K562 (cell line): ENCODE data around the gene CPT1C. TPM values are rescaled to one million over a fixed set of nuclear protein-coding genes. Genes with fewer than 3 reads are reported as not detected.

ENCODE experiments used
- ATAC-seq: fragments of 200-7000 bp; cut with Tn5 transposase; 3 replicates; pipeline ENCODE4 v1.9.1; 2020; ENCODE audit warnings: moderate library complexity
- BruUV-seq: library from RNA; stranded (reverse); fragments of 400-500 nt; replicated peaks from 2 replicates; lab custom pipeline; 2021; lab: Mats Ljungman, UMichigan
- CTCF ChIA-PET: fragments of 300-600 bp; formaldehyde crosslinking; extraction: SDS; loops from one replicate; lab custom pipeline; 2021; ENCODE audit warnings: low intra/inter-chr PET ratio; lab: Yijun Ruan, JAX
- POLR2A ChIA-PET: fragments of 300-600, 350-650 bp; sonication (Branson Sonifier 250); formaldehyde crosslinking; extraction: SDS; loops from one replicate; lab custom pipeline; 2021; ENCODE audit warnings: antibody characterized with exemption, inconsistent platforms; lab: Yijun Ruan, JAX
- DNase-seq, 4 experiments: peaks; one replicate each; pipeline versions ENCODE4 v3.0.0 to v3.0.0-alpha.2; 2011 to 2018; ENCODE audit warnings: low spot score in 3 of 4, mixed read lengths in 3 of 4; ENCODE audit errors: extremely low read depth in 1 of 4
- FAIRE-seq: peaks from 2 replicates; lab custom pipeline; 2011; peaks lifted over from hg19 to GRCh38; lab: Jason Lieb, UNC
- H2AFZ ChIP-seq: 2 replicates; pipeline ENCODE4 v1.6.0; 2011; ENCODE audit warnings: low read depth, low read length, control low read depth, inconsistent platforms
- H3K27ac ChIP-seq: fragments of 200-600 bp; 3 replicates; pipeline ENCODE4 v1.8.0; 2011; ENCODE audit warnings: low read depth, mild to moderate bottlenecking, control low read depth, inconsistent platforms, low read length, moderate library complexity, mixed read lengths; ENCODE audit errors: extremely low read depth
- H3K27me3 ChIP-seq, 2 experiments: fragments of 300-600 bp in 1 of 2; 2 replicates in 1 of 2; 3 replicates in 1 of 2; pipeline versions ENCODE4 v1.6.0 to v1.8.0; 2011; ENCODE audit warnings: inconsistent platforms in 2 of 2, low read length in 2 of 2, mild to moderate bottlenecking in 1 of 2, mixed read lengths in 1 of 2, moderate library complexity in 1 of 2; ENCODE audit not compliant: control insufficient read depth in 2 of 2, insufficient read depth in 2 of 2
- H3K36me3 ChIP-seq: fragments of 300-600 bp; 3 replicates; pipeline ENCODE4 v1.8.0; 2011; ENCODE audit warnings: mild to moderate bottlenecking, low read length, inconsistent platforms; ENCODE audit not compliant: control insufficient read depth, insufficient read depth
- H3K4me1 ChIP-seq, 2 experiments: fragments of 200-600 bp in 1 of 2; replicated peaks in 1 of 2; 2 replicates in 1 of 2; 3 replicates in 1 of 2; pipeline versions ENCODE4 v1.5.1 to v1.8.0; 2011; ENCODE audit warnings: inconsistent platforms in 2 of 2, low read length in 2 of 2, mild to moderate bottlenecking in 1 of 2, mixed read lengths in 1 of 2, moderate library complexity in 1 of 2; ENCODE audit not compliant: control insufficient read depth in 2 of 2, insufficient read depth in 2 of 2
- H3K4me2 ChIP-seq: 2 replicates; pipeline ENCODE4 v1.6.1; 2011; ENCODE audit warnings: low read length, control low read depth, inconsistent platforms, mixed read lengths; ENCODE audit not compliant: insufficient read depth
- H3K4me3 ChIP-seq: fragments of 200-600 bp; sonication (generic), shearing (Covaris generic); 2 replicates; pipeline ENCODE4 v1.5.1; 2016; ENCODE audit warnings: control low read depth, inconsistent platforms
- H3K79me2 ChIP-seq: fragments of 200-600 bp; 3 replicates; pipeline ENCODE4 v1.8.0; 2011; ENCODE audit warnings: low read length, inconsistent platforms; ENCODE audit not compliant: control insufficient read depth, insufficient read depth
- H3K9ac ChIP-seq, 2 experiments: 2 replicates each; pipeline versions ENCODE4 v1.6.0 to v1.6.1; 2011; ENCODE audit warnings: low read depth in 2 of 2, low read length in 2 of 2, control low read depth in 1 of 2, inconsistent platforms in 1 of 2, mild to moderate bottlenecking in 1 of 2, mixed read lengths in 1 of 2; ENCODE audit not compliant: insufficient read depth in 1 of 2
- H3K9me1 ChIP-seq: one replicate; pipeline ENCODE4 v1.6.0; 2011; ENCODE audit warnings: inconsistent platforms, mild to moderate bottlenecking, low read length, moderate library complexity; ENCODE audit not compliant: control insufficient read depth, insufficient read depth
- H3K9me3 ChIP-seq: replicated peaks from 2 replicates; pipeline ENCODE4 v1.5.1; 2011; ENCODE audit warnings: low read depth, low read length, inconsistent platforms; ENCODE audit not compliant: control insufficient read depth, insufficient read depth
- H4K20me1 ChIP-seq: replicated peaks from 2 replicates; pipeline ENCODE4 v1.6.1; 2011; ENCODE audit warnings: low read length, inconsistent platforms, mixed read lengths; ENCODE audit not compliant: control insufficient read depth, insufficient read depth
- CCNT2 ChIP-seq: IDR thresholded peaks from 2 replicates; pipeline ENCODE4 v1.6.1; 2011; ENCODE audit warnings: borderline replicate concordance, low read depth, mild to moderate bottlenecking, moderate library complexity, mixed read lengths, low read length; ENCODE audit not compliant: insufficient read length; ENCODE audit errors: extremely low read depth
- DLX4 ChIP-seq: fragments of 250-450 bp; sonication (Bioruptor Pico); IDR thresholded peaks from 2 replicates; pipeline ENCODE4 v1.6.1; 2021; ENCODE audit warnings: mild to moderate bottlenecking
- HDAC1 ChIP-seq, 2 experiments: fragments of 450-650 bp; IDR thresholded peaks; 2 replicates each; pipeline ENCODE4 v1.6.1; 2016 to 2017; ENCODE audit warnings: inconsistent platforms in 1 of 2, mild to moderate bottlenecking in 1 of 2, moderate library complexity in 1 of 2
- MAFG ChIP-seq: fragments of 450-650 bp; conservative IDR thresholded peaks from 2 replicates; pipeline ENCODE4 v1.6.1; 2016; ENCODE audit warnings: missing genetic modification characterization, missing compliant biosample characterization
- MCM5 ChIP-seq: fragments of 450-650 bp; IDR thresholded peaks from 2 replicates; pipeline ENCODE4 v1.6.1; 2016; ENCODE audit warnings: low read depth
- MTA1 ChIP-seq: fragments of 450-650 bp; IDR thresholded peaks from 2 replicates; pipeline ENCODE4 v1.6.1; 2017; ENCODE audit warnings: borderline replicate concordance
- NCOR1 ChIP-seq: fragments of 450-650 bp; IDR thresholded peaks from 2 replicates; pipeline ENCODE4 v1.6.1; 2016; ENCODE audit warnings: mild to moderate bottlenecking, moderate library complexity
- NR2C2 ChIP-seq, 2 experiments: fragments of 200-800 bp in 1 of 2; sonication (Bioruptor generic) in 1 of 2; sonication (generic) in 1 of 2; formaldehyde crosslinking in 1 of 2; IDR thresholded peaks; 2 replicates each; pipeline versions ENCODE4 v1.6.1 to v1.8.0; 2016 to 2022; ENCODE audit warnings: mild to moderate bottlenecking in 1 of 2, missing compliant biosample characterization in 1 of 2, missing genetic modification characterization in 1 of 2, missing genetic modification reagents in 1 of 2
- NRF1 ChIP-seq, 2 experiments: fragments of 450-650 bp; IDR thresholded peaks in 1 of 2; conservative IDR thresholded peaks in 1 of 2; 2 replicates each; pipeline ENCODE4 v1.6.1; 2014; ENCODE audit warnings: mild to moderate bottlenecking in 2 of 2
- POLR2G ChIP-seq: fragments of 200-400 bp; formaldehyde crosslinking; IDR thresholded peaks from 2 replicates; pipeline ENCODE4 v1.6.1; 2017; ENCODE audit warnings: low read depth, mild to moderate bottlenecking, antibody characterized with exemption, low read length, moderate library complexity
- TOE1 ChIP-seq, 2 experiments: fragments of 450-650 bp in 1 of 2; sonication (generic) in 1 of 2; formaldehyde crosslinking in 1 of 2; IDR thresholded peaks; 2 replicates each; pipeline versions ENCODE4 v1.7.1 to v1.8.0; 2016 to 2022; ENCODE audit warnings: borderline replicate concordance in 2 of 2, mild to moderate bottlenecking in 2 of 2, antibody characterized with exemption in 1 of 2, inconsistent platforms in 1 of 2, low read depth in 1 of 2, missing genetic modification reagents in 1 of 2, moderate library complexity in 1 of 2
- ZNF408 ChIP-seq: fragments of 250-450 bp; sonication (Bioruptor Pico); IDR thresholded peaks from 2 replicates; pipeline ENCODE4 v1.4.0; 2020; ENCODE audit warnings: low read depth, mild to moderate bottlenecking, moderate library complexity
- WGBS: fragments of 100-300 bp; shearing (Covaris generic); methylation state at CpG from one replicate; pipeline ENCODE4 v1.1.6; 2016; ENCODE audit warnings: low coverage, mixed read lengths; ENCODE audit not compliant: insufficient coverage; ENCODE audit errors: missing lambda C conversion rate; 5-methylcytosine and 5-hydroxymethylcytosine counted together
- in situ Hi-C: fragments of 300-500 bp; cut with MboI; formaldehyde crosslinking; loops from 4 replicates; pipeline ENCODE4 v1.15.0; 2018; ENCODE audit warnings: inconsistent platforms, mixed read lengths
- intact Hi-C: fragments of 100-400 bp; cut with micrococcal nuclease; formaldehyde crosslinking; loops from 2 replicates; pipeline ENCODE4 v1.14.2; 2022
- polyA plus RNA-seq, 8 experiments: library from polyadenylated mRNA; depleted of rRNA in 4 of 8; stranded (reverse) in 5 of 8; unstranded in 3 of 8; fragments of >200 nt; fragmentation: Nextera tagmentation in 2 of 8; fragmentation: Illumina TruSeq in 1 of 8; extraction: Ambion mirVana in 2 of 8; extraction: Trizol in 1 of 8; gene quantifications; 2 replicates each; pipeline versions ENCODE4 v1.2.1 to v1.2.3, GENCODE V29; 2011 to 2014; ENCODE audit warnings: inconsistent platforms in 1 of 8, missing spikeins in 1 of 8
- total RNA-seq, 7 experiments: library from RNA; depleted of rRNA in 6 of 7; stranded (reverse); fragments of >200 nt in 6 of 7; fragmentation: Illumina TruSeq in 2 of 7; extraction: Trizol in 2 of 7; gene quantifications; 2 replicates each; pipeline versions ENCODE4 v1.2.1 to v1.2.3, GENCODE V29; 2011 to 2021; ENCODE audit warnings: low replicate concordance in 1 of 7

CPT1C gene
- total and polyA plus RNA-seq, 9 of the 15 experiments (the other 6 are each of a cell fraction or from before 2014, with no cell fraction given): 1.9 to 12.3 (median 3.0) TPM

- no peak for FAIRE-seq
Observed at GRCh38 chr19:49691243-49692146, 579 bp downstream of the CPT1C start.

GRCh38 chr19:49692147-49692506 is 1.2 kb downstream of the CPT1C start:
- H3K4me1 ChIP-seq: peaks cover 0 to 46% of the 10 kb centered on the region in 2 experiments; a peak in 2 of 5 replicates
- no peaks in the 10 kb centered on the region for H4K20me1 ChIP-seq
- CTCF ChIA-PET: no interaction called here
- H3K79me2 ChIP-seq: no peaks in the 10 kb centered on the region
- DNase-seq: no peak
- intact Hi-C loops (no loop called here), in situ Hi-C loops (no loop called here)
- no peak overlapping the region for H3K4me3 ChIP-seq
- peak overlapping the region in 1 of 2 experiments; percentile 74; a peak in 2 of 4 replicates for H3K9ac ChIP-seq
- no peak overlapping the region for H3K27ac ChIP-seq
- no peaks in the 10 kb centered on the region for H3K9me1 ChIP-seq
- H2AFZ ChIP-seq: peak overlapping the region; percentile 70
- no peaks in the 10 kb centered on the region for H3K9me3 ChIP-seq
- H3K27me3 ChIP-seq: no peaks in the 10 kb centered on the region
- no peak overlapping the region for H3K4me2 ChIP-seq
- no peak for ATAC-seq
- POLR2A ChIA-PET: interaction anchor here (0.6 to 0.8 kb wide), 4 partner anchors 26 to 1149 kb away, joined by 3 to 6 read pairs (median 3); no protein-coding TSS in a partner anchor
- WGBS: 65% methylated on average over 15 of the region's 16 CpGs
- no TSS peak for BruUV-seq
- peaks cover 24% of the 10 kb centered on the region; the same call in 2 of the 3 replicates for H3K36me3 ChIP-seq
- no peak for FAIRE-seq
- no peak for TF ChIP-seq MTA1
- no peak for TF ChIP-seq DLX4 (CRISPR knock-in tag)
- TF ChIP-seq HDAC1 (IDR thresholded peaks at IDR 0.05): no peak
- TF ChIP-seq MCM5: no peak
- TF ChIP-seq CCNT2: no peak
- TF ChIP-seq NR2C2 (CRISPR knock-in tag; IDR thresholded peaks at IDR 0.05): no peak
- peak; percentile 64 for TF ChIP-seq NR2C2 (tag; IDR thresholded peaks at IDR 0.05)
- TF ChIP-seq NCOR1: no peak
- TF ChIP-seq ZNF408 (CRISPR knock-in tag): no peak
- no peak for TF ChIP-seq TOE1 (IDR thresholded peaks at IDR 0.05; ENCODE audit: borderline replicate concordance)
- TF ChIP-seq TOE1 (CRISPR knock-in tag; IDR thresholded peaks at IDR 0.05; ENCODE audit: borderline replicate concordance, low read depth): no peak

More at GRCh38 chr19:49691243-49692146, 579 bp downstream of the CPT1C start:
- Histone ChIP-seq H3K9ac (no peak overlapping the region; a peak in 1 of 4 replicates), H4K20me1 (no peaks in the 10 kb centered on the region), H3K36me3 (peaks cover 29% of the 10 kb centered on the region; the same call in 2 of the 3 replicates), H3K4me1 (peaks cover 0 to 49% of the 10 kb centered on the region in 2 experiments; a peak in 2 of 5 replicates), H3K4me2 (no peak overlapping the region), H3K27me3 (no peaks in the 10 kb centered on the region), H3K9me3 (no peaks in the 10 kb centered on the region), H3K9me1 (no peaks in the 10 kb centered on the region), H3K79me2 (no peaks in the 10 kb centered on the region), H3K27ac (no peak overlapping the region), H3K4me3 (no peak overlapping the region), H2AFZ (no peak overlapping the region)
- no TSS peak for BruUV-seq
- ATAC-seq (no peak), DNase-seq (no peak)
- intact Hi-C loops: no loop called here
- in situ Hi-C loops: no loop called here
- TF ChIP-seq MAFG (tag) (no peak), NRF1 (conservative IDR thresholded peaks at IDR 0.05 in 1 of 2, IDR thresholded peaks at IDR 0.05 in 1 of 2) (0 out of 4 replicates have a peak, but pooled peaks of 1 of the 2 experiments have one; percentile 9), POLR2G (peak; percentile 62)
- ChIA-PET POLR2A (interaction anchor here (0.6 to 0.8 kb wide), 2 partner anchors 26 to 166 kb away, joined by 3 to 6 read pairs; no protein-coding TSS in a partner anchor), CTCF (no interaction called here)
- WGBS: 87% methylated on average over 25 of the region's 39 CpGs
